PFSK-1 (cell line): ENCODE results near the gene NHLRC1.

Source experiments
- FOXP2 ChIP-seq: optimal IDR thresholded peaks from 2 replicates; pipeline ENCODE3; 2011; ENCODE audit warnings: borderline replicate concordance, control low read depth, inconsistent platforms; ENCODE audit not compliant: insufficient read depth; ENCODE audit errors: extremely low read length, extremely low read depth
- POLR2AphosphoS5 ChIP-seq: IDR thresholded peaks from 2 replicates; pipeline ENCODE4 v1.6.1; 2012; ENCODE audit warnings: low read depth, mild to moderate bottlenecking, control low read depth, low read length, moderate library complexity
- REST ChIP-seq, 2 experiments: IDR thresholded peaks; 2 replicates each; pipeline versions ENCODE4 v1.6.1 to v1.8.0; 2011 to 2012; ENCODE audit warnings: low read depth in 2 of 2, low read length in 2 of 2, control low read depth in 1 of 2, inconsistent platforms in 1 of 2, mild to moderate bottlenecking in 1 of 2, moderate library complexity in 1 of 2; ENCODE audit not compliant: insufficient read depth in 1 of 2
- SIN3A ChIP-seq: IDR thresholded peaks from 2 replicates; pipeline ENCODE4 v1.6.1; 2012; ENCODE audit warnings: mild to moderate bottlenecking, low read length, moderate library complexity, borderline replicate concordance; ENCODE audit not compliant: insufficient read depth
- TAF1 ChIP-seq: IDR thresholded peaks from 2 replicates; pipeline ENCODE4 v1.6.1; 2012; ENCODE audit warnings: low read length, control low read depth, borderline replicate concordance; ENCODE audit not compliant: insufficient read depth

Gene NHLRC1

DNA sequence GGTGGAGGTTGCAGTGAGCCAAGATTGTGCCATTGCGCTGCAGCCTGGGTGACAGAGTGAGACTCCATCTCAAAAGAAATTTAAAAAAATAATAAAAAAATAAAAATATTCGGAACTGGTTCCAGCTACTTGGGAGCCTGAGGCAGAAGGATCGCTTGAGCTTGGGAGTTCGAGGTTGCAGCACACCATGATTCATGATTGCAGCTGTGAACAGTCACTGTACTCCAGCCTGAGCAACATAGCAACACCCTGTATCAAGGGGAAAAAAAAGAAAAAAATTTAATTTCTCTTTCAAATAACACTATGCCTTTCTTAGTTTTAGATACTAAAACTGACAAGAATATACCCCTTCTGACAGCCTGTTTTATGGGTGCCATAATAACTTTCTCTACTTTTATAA lies 43.3 kb upstream of the NHLRC1 start:
- TF ChIP-seq SIN3A (no peak), POLR2AphosphoS5 (no peak), FOXP2 (no peak), TAF1 (no peak)

DNA sequence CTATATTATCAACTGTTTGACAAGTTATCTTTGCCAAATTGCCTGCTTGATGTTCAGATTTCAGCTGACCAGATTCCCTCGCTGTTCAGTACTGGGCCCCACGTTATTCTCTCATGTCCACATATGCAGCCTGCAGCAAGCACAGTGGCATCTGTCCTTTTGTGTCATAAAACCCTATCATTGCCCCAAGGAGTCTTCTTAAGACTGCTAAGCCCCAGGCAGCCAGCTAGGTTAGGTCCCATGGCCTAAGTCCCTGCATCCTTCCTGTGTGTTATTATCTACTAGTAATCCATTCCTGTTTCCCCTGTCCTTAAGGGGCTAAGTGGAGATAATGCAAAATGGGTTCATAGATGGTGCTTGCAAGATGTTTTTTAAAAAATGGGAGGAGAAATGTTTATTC lies 39.9 kb upstream of the NHLRC1 start:
- no peak for TF ChIP-seq TAF1
- no peak for TF ChIP-seq FOXP2
- no peak for TF ChIP-seq SIN3A
- no peak for TF ChIP-seq REST (IDR thresholded peaks at IDR 0.05; ENCODE audit: insufficient read depth in 1 of 2, low read depth in 2 of 2, low read length in 2 of 2)
- no peak for TF ChIP-seq POLR2AphosphoS5

DNA sequence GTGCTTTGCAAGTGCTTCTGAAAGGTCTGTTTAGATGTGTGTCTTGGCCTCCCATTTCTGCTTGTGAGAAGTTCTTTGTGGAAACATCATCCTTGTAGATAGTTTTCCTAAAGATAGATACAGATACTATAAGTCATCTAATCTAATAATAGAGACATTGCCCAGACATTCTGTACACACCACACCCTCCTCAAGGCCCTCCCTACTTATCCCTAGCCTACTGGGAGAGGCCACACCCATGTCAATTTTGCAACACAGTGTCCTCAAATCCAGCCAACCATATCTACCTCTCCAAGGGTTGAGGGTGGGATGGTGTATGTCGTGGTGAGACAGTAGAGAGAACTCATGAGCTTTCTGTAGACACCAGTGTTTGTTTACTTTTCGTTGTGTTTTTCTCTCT lies 39.0 kb upstream of the NHLRC1 start:
- no peak for TF ChIP-seq REST (IDR thresholded peaks at IDR 0.05; ENCODE audit: insufficient read depth in 1 of 2, low read depth in 2 of 2, low read length in 2 of 2)
- TF ChIP-seq FOXP2: no peak
- no peak for TF ChIP-seq TAF1
- TF ChIP-seq SIN3A: no peak
- TF ChIP-seq POLR2AphosphoS5: no peak

- TF ChIP-seq SIN3A (no peak), POLR2AphosphoS5 (no peak), FOXP2 (no peak), REST (IDR thresholded peaks at IDR 0.05; ENCODE audit: insufficient read depth in 1 of 2, low read depth in 2 of 2, low read length in 2 of 2) (no peak), TAF1 (no peak)
These were observed 38.4 kb upstream of the NHLRC1 start for GRCh38 chr6:18160911-18161310.

DNA sequence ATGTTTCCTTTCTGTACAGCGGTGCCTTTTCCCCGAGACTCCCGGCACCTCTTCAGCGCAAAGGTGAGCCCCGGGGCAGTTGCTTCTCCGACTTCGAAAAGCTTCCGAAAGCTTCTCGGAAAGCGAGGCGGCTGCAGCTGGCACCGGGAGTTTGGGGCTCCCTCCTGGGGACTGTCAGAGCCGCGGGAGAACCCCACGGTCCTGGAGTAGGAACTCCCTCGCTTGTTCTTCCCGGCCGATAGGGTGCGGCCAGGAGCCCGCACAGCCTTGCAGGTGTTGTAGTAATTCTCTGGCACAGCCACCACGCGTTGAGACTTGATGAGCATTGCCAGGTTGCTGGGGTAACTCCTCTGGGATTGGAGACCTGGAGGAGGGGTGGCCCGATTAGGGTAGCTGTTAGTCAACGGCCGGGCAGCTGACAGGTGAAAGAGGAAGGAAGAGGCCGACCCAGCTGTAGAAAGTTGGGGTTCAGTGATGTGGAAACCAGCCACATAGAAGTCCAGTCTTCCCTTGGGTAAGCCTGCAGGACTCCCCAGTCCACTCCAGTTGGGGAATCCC lies 33.5 kb upstream of the NHLRC1 start:
- no peak for TF ChIP-seq TAF1
- no peak for TF ChIP-seq SIN3A
- TF ChIP-seq FOXP2: no peak
- no peak for TF ChIP-seq POLR2AphosphoS5
- TF ChIP-seq REST (IDR thresholded peaks at IDR 0.05; ENCODE audit: insufficient read depth in 1 of 2, low read depth in 2 of 2, low read length in 2 of 2): no peak
